Nephron progenitor cell (in vitro differentiated cells): ENCODE measurements around the gene CLEC11A.

Experiments used
- DNase-seq: peaks from one replicate; pipeline ENCODE4 v3.0.0; 2021
- H3K27ac Mint-ChIP-seq: 2 replicates; pipeline ENCODE4 v1.8.0; 2021; ENCODE audit warnings: mild to moderate bottlenecking, moderate library complexity, mixed read lengths
- H3K27me3 Mint-ChIP-seq: 2 replicates; pipeline ENCODE4 v1.8.0; 2021; ENCODE audit warnings: mild to moderate bottlenecking, low read depth, mixed read lengths; ENCODE audit not compliant: poor library complexity
- H3K36me3 Mint-ChIP-seq: 2 replicates; pipeline ENCODE4 v1.8.0; 2021; ENCODE audit warnings: low read depth, mixed read lengths
- H3K4me1 Mint-ChIP-seq: 2 replicates; pipeline ENCODE4 v1.8.0; 2021; ENCODE audit warnings: mixed read lengths
- H3K4me3 Mint-ChIP-seq: 2 replicates; pipeline ENCODE4 v1.8.0; 2021; ENCODE audit warnings: mild to moderate bottlenecking, moderate library complexity, mixed read lengths
- H3K9me3 Mint-ChIP-seq: 2 replicates; pipeline ENCODE4 v1.8.0; 2021; ENCODE audit warnings: mild to moderate bottlenecking, moderate library complexity, mixed read lengths
- CTCF ChIP-seq: fragments of 200-600 bp; sonication (generic); IDR thresholded peaks from 2 replicates; pipeline ENCODE4 v1.5.0; 2021; ENCODE audit warnings: antibody characterized with exemption

The CLEC11A gene

GRCh38 chr19:50723735-50724521 is 764 bp downstream of the CLEC11A start:
- Mint-ChIP-seq H3K27ac (no peak overlapping the region), H3K4me1 (peaks cover 72% of the 10 kb centered on the region)

GRCh38 chr19:50724522-50725217 is 1.5 kb downstream of the CLEC11A start:
- Mint-ChIP-seq H3K36me3 (no peaks in the 10 kb centered on the region), H3K27ac (peak overlapping the region; percentile 75), H3K4me3 (peak overlapping the region; percentile 95), H3K4me1 (peaks cover 72% of the 10 kb centered on the region), H3K9me3 (no peaks in the 10 kb centered on the region), H3K27me3 (peaks cover 4% of the 10 kb centered on the region)
- DNase-seq = peak; percentile 100
- TF ChIP-seq CTCF = peak; percentile 74

More at GRCh38 chr19:50723735-50724521, 764 bp downstream of the CLEC11A start:
- H3K27me3 Mint-ChIP-seq = peaks cover 4% of the 10 kb centered on the region
- no peak for DNase-seq
- H3K4me3 Mint-ChIP-seq = peak overlapping the region; percentile 95
- H3K36me3 Mint-ChIP-seq = no peaks in the 10 kb centered on the region
- TF ChIP-seq CTCF = no peak
- no peaks in the 10 kb centered on the region for H3K9me3 Mint-ChIP-seq

GRCh38 chr19:50725218-50725910 is 2.2 kb downstream of the CLEC11A start:
- peak overlapping the region; percentile 95 for H3K4me3 Mint-ChIP-seq
- DNase-seq = no peak
- H3K27me3 Mint-ChIP-seq = peaks cover under 1% of the 10 kb centered on the region
- no peaks in the 10 kb centered on the region for H3K36me3 Mint-ChIP-seq
- TF ChIP-seq CTCF = no peak
- H3K4me1 Mint-ChIP-seq = peaks cover 67% of the 10 kb centered on the region
- peak overlapping the region; percentile 91 for H3K27ac Mint-ChIP-seq
- H3K9me3 Mint-ChIP-seq = no peaks in the 10 kb centered on the region

- peak overlapping the region; percentile 95 for H3K4me3 Mint-ChIP-seq
- no peak for TF ChIP-seq CTCF
- H3K36me3 Mint-ChIP-seq = no peaks in the 10 kb centered on the region
- peak overlapping the region; percentile 91 for H3K27ac Mint-ChIP-seq
- no peak for DNase-seq
- H3K4me1 Mint-ChIP-seq = peaks cover 62% of the 10 kb centered on the region
- H3K9me3 Mint-ChIP-seq = no peaks in the 10 kb centered on the region
- no peaks in the 10 kb centered on the region for H3K27me3 Mint-ChIP-seq
Observed at GRCh38 chr19:50725911-50726230, 2.7 kb downstream of the CLEC11A start.

- H3K27me3 Mint-ChIP-seq = peaks cover 7% of the 10 kb centered on the region
- H3K9me3 Mint-ChIP-seq = no peaks in the 10 kb centered on the region
- TF ChIP-seq CTCF = no peak
- H3K4me3 Mint-ChIP-seq = peak overlapping the region; percentile 75
- H3K36me3 Mint-ChIP-seq = no peaks in the 10 kb centered on the region
- H3K27ac Mint-ChIP-seq = no peak overlapping the region
- DNase-seq = peak; percentile 97
- peaks cover 39% of the 10 kb centered on the region for H3K4me1 Mint-ChIP-seq
Observed at GRCh38 chr19:50728084-50728737, 5.0 kb downstream of the CLEC11A start.
